ENCODE results near the gene SPARC.

DNA sequence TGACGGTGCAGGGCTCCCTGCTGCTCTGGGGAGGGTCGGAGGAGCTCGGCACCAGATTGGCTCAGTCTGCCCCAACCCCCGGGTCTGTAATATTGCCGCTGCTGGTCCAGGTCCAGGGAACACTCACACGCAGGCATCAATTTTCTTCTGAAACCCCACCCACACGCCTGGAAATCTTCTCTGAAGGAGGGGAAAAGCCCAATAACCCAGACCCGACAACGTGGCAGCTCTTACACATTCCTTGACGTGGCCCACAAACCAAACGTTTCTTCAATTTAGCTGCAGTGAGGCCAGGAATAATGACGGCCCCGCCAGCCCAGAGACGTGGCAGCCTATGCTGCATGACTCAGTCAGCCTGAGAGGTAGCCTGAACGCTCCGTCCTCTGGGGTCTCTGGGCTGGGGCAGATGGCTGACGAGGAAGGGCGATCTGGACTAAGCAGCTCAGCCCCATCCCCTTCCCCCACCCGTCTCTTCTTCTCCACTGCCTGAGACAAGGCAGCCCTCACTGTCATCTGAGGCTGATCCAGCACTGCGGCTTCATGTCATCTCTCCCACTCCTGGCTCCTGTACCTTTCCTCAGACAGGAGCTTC is 9.9 kb upstream of the SPARC start:
- TF ChIP-seq, protein P1, sequence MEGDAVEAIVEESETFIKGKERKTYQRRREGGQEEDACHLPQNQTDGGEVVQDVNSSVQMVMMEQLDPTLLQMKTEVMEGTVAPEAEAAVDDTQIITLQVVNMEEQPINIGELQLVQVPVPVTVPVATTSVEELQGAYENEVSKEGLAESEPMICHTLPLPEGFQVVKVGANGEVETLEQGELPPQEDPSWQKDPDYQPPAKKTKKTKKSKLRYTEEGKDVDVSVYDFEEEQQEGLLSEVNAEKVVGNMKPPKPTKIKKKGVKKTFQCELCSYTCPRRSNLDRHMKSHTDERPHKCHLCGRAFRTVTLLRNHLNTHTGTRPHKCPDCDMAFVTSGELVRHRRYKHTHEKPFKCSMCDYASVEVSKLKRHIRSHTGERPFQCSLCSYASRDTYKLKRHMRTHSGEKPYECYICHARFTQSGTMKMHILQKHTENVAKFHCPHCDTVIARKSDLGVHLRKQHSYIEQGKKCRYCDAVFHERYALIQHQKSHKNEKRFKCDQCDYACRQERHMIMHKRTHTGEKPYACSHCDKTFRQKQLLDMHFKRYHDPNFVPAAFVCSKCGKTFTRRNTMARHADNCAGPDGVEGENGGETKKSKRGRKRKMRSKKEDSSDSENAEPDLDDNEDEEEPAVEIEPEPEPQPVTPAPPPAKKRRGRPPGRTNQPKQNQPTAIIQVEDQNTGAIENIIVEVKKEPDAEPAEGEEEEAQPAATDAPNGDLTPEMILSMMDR (IDR thresholded peaks at IDR 0.05; ENCODE audit: low read depth, low read length): no peak
- TF ChIP-seq EZH2phosphoT487 (IDR thresholded peaks at IDR 0.05; ENCODE audit: low read depth): no peak

Data from OCI-LY3 (cell line).